ENCODE measurements around the gene TTC27.
"Not testable (repeated sequence)": the region's sequence is repeated elsewhere in the genome, so short reads cannot be mapped to it uniquely, and the experiment has no call there.

TTC27 gene

DNA sequence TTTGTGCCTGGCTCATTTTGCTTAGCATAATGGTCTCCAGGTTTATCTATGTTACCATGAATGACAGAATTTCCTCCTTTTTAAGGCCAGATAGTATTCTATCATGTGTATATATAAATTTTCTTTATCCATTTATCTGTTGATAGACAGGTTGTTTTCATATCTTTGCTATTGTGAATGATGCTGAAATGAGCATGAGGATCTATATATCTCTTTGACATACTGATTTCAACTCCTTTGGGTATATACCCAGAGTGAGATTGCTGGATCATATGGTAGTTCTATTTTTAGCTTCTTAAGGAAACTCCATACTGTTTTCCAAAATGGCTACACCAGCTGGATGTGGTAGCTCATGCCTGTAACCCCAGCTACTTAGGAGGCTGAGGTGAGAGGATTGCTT, 232.5 kb downstream of the TTC27 start:
- Mint-ChIP-seq H3K4me1 (no peaks in the 10 kb centered on the region), H3K27me3 (peaks cover 5% of the 10 kb centered on the region in 2 donors), H3K27ac (no peak overlapping the region), H3K36me3 (no peaks in the 10 kb centered on the region), H3K4me3 (no peak overlapping the region), H3K9me3 (no peaks in the 10 kb centered on the region)
- no peak for DNase-seq
- ATAC-seq (replicated peaks) = no peak

- Mint-ChIP-seq H3K27ac (no peak overlapping the region), H3K9me3 (peaks cover 0 to 1% of the 10 kb centered on the region in 2 donors), H3K36me3 (peaks cover 0 to 1% of the 10 kb centered on the region in 2 donors), H3K27me3 (peaks cover 0 to 5% of the 10 kb centered on the region in 2 donors), H3K4me1 (no peaks in the 10 kb centered on the region), H3K4me3 (no peak overlapping the region)
- ATAC-seq (replicated peaks) = no peak
- DNase-seq = no peak
Observed at GRCh38 chr2:32862269-32863055, 234.6 kb downstream of the TTC27 start.

GRCh38 chr2:32863326-32863725, 235.5 kb downstream of the TTC27 start:
- Mint-ChIP-seq H3K27me3 (no peaks in the 10 kb centered on the region), H3K4me3 (no peak overlapping the region), H3K27ac (no peak overlapping the region), H3K36me3 (peaks cover 0 to 1% of the 10 kb centered on the region in 2 donors), H3K4me1 (no peaks in the 10 kb centered on the region), H3K9me3 (peaks cover 0 to 1% of the 10 kb centered on the region in 2 donors)
- DNase-seq (no peak), ATAC-seq (replicated peaks) (no peak)

GRCh38 chr2:32863803-32864202, 236.0 kb downstream of the TTC27 start:
- DNase-seq (no peak), ATAC-seq (replicated peaks) (no peak)
- no peak overlapping the region for H3K27ac Mint-ChIP-seq
- no peak overlapping the region for H3K4me3 Mint-ChIP-seq
- peaks cover 0 to 1% of the 10 kb centered on the region in 2 donors for H3K36me3 Mint-ChIP-seq
- H3K4me1 Mint-ChIP-seq = no peaks in the 10 kb centered on the region
- peaks cover 0 to 1% of the 10 kb centered on the region in 2 donors for H3K9me3 Mint-ChIP-seq
- H3K27me3 Mint-ChIP-seq = no peaks in the 10 kb centered on the region

DNA sequence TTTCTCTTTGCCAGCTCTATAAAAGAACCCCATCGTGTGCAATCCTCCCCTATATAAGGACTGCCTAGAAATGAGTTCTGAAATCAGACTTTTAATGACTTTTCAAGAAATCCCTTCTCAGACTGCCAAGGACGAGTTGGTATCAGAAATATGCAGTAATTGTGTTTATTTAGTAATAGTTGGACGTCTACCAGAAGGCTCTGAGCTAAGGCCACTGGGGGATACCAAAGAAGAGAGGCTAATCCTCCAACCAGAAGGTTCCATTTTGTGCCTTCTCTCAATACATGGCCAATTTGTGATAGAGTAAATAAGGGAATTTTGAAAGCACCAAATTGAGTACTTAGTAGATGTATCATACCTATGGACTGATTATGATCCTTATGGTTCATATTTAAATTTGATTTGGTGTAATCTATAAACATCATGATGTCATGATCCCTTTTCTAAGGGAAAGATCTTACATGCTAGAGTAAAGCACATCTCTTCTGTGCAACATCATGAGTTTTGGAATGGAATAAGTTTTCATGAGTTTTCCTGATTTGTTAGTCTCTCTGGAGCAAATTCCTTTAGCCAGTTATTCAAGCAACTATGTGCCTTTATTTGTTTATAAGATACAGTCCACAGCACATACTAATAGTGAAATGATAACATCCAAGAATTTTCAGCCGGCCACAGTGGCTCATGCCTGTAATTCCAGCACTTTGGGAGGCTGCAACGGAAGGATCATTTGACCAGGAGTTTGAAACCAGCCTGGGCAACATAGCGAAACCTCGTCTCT, 236.7 kb downstream of the TTC27 start:
- H3K4me1 Mint-ChIP-seq = no peaks in the 10 kb centered on the region
- peaks cover 0 to 1% of the 10 kb centered on the region in 2 donors for H3K9me3 Mint-ChIP-seq
- no peak overlapping the region for H3K27ac Mint-ChIP-seq
- DNase-seq (no peak), ATAC-seq (replicated peaks) (no peak)
- H3K27me3 Mint-ChIP-seq = no peaks in the 10 kb centered on the region
- H3K36me3 Mint-ChIP-seq = peaks cover 0 to 1% of the 10 kb centered on the region in 2 donors
- no peak overlapping the region for H3K4me3 Mint-ChIP-seq

- ATAC-seq (replicated peaks) (peak in 1 of 2 donors; percentile 14), DNase-seq (no peak)
- Mint-ChIP-seq H3K27ac (no peak overlapping the region), H3K9me3 (peaks cover 0 to 1% of the 10 kb centered on the region in 2 donors), H3K4me3 (no peak overlapping the region), H3K36me3 (peaks cover 0 to 1% of the 10 kb centered on the region in 2 donors), H3K27me3 (no peaks in the 10 kb centered on the region), H3K4me1 (no peaks in the 10 kb centered on the region)
Observed at GRCh38 chr2:32865399-32866068, 237.7 kb downstream of the TTC27 start.

DNA sequence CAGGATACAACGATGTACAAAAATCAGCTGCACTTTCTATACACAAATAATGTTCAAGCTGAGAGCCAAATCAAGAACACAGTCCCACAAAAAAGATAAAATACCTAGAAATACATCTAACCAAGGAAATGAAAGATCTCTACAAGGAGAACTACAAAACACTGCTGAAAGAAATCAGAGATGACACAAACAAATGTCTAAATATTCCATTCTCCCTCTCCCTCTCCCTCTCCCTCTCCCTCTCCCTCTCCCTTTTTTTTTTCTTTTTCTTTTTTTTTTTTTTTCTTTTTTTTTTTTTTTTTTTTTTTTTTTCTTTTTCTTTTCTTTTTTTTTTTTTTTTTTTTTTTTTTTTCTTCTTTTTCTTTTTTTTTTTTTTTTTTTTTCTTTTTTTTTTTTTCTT, 238.6 kb downstream of the TTC27 start:
- not testable (repeated sequence) for DNase-seq; H3K27ac Mint-ChIP-seq; H3K27me3 Mint-ChIP-seq; H3K36me3 Mint-ChIP-seq; H3K4me3 Mint-ChIP-seq; H3K4me1 Mint-ChIP-seq; ATAC-seq (replicated peaks); H3K9me3 Mint-ChIP-seq

All from stimulated activated naive B cell treated with anti-CD40 and anti-IgM and Interleukin-4, amounts not matched to agents 10 μg/mL and 1 μg/mL and 100 μg/mL, for 72 hours (primary cell).